ENCODE results near the gene ZBTB21. TPM values are rescaled to one million over a fixed set of nuclear protein-coding genes. Genes with fewer than 3 reads are reported as not detected.

The ZBTB21 gene
- total and polyA plus RNA-seq, 2 experiments from 2014 or later: 10.0 to 11.0 TPM

DNA sequence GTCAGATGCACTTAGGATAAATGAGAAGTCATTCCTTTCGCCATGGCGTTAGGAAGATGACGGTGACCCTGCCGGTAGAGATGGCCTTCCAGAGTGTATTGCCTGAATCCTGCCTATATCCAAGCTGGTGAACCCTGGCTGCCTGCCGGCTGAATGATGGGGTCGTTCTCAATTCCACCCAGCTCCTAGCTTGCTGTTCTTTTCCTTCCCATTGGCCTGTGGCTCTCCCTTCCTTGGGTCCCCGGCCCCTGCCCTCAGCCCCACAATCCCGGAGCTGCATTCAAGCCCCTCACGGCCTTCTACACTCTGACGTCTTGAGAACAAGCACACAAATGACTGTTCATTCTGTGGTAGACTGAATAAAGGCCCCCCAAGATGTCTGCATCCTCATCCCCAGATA is 28.2 kb upstream of the ZBTB21 start:
- no peak overlapping the region for H3K4me3 ChIP-seq
- H3K27ac ChIP-seq (ENCODE audit: low read depth): no peak overlapping the region
- no peaks in the 10 kb centered on the region for H3K36me3 ChIP-seq (ENCODE audit: insufficient read depth)
- H3K79me2 ChIP-seq (replicated peaks; ENCODE audit: insufficient read depth): no peaks in the 10 kb centered on the region
- H3K9me2 ChIP-seq (ENCODE audit: insufficient read depth): no peaks in the 10 kb centered on the region
- DNase-seq (ENCODE audit: low spot score) (no peak), ATAC-seq (no peak)
- H3K4me1 ChIP-seq (ENCODE audit: insufficient read depth): no peaks in the 10 kb centered on the region
- peaks cover 20% of the 10 kb centered on the region for H3K27me3 Mint-ChIP-seq (ENCODE audit: insufficient read depth, low read depth, poor library complexity)
- no peaks in the 10 kb centered on the region for H3F3A ChIP-seq (replicated peaks; ENCODE audit: low read depth)
- no peak overlapping the region for H2AFZ ChIP-seq
- peaks cover 2% of the 10 kb centered on the region; the same call in 1 of the 3 replicates for H3K4me1 Mint-ChIP-seq
- no peak overlapping the region for H3K4me2 ChIP-seq
- H3K9me3 Mint-ChIP-seq: peaks cover 3% of the 10 kb centered on the region
- TF ChIP-seq ZNF114 (CRISPR knock-in tag; IDR thresholded peaks at IDR 0.05) (no peak), EZH2 (IDR thresholded peaks at IDR 0.05; ENCODE audit: low read depth, unreplicated experiment) (no peak), ZNF331 (CRISPR knock-in tag; IDR thresholded peaks at IDR 0.05; ENCODE audit: low read depth) (no peak), STAT1 (IDR thresholded peaks at IDR 0.05; ENCODE audit: unreplicated experiment) (no peak), REST (IDR thresholded peaks at IDR 0.05; ENCODE audit: unreplicated experiment) (no peak), CREB1 (CRISPR knock-in tag; IDR thresholded peaks at IDR 0.05; ENCODE audit: low read depth) (no peak)
- TF ChIP-seq, protein P1, sequence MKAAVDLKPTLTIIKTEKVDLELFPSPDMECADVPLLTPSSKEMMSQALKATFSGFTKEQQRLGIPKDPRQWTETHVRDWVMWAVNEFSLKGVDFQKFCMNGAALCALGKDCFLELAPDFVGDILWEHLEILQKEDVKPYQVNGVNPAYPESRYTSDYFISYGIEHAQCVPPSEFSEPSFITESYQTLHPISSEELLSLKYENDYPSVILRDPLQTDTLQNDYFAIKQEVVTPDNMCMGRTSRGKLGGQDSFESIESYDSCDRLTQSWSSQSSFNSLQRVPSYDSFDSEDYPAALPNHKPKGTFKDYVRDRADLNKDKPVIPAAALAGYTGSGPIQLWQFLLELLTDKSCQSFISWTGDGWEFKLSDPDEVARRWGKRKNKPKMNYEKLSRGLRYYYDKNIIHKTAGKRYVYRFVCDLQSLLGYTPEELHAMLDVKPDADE (IDR thresholded peaks at IDR 0.05): no peak
- TF ChIP-seq, protein P2, sequence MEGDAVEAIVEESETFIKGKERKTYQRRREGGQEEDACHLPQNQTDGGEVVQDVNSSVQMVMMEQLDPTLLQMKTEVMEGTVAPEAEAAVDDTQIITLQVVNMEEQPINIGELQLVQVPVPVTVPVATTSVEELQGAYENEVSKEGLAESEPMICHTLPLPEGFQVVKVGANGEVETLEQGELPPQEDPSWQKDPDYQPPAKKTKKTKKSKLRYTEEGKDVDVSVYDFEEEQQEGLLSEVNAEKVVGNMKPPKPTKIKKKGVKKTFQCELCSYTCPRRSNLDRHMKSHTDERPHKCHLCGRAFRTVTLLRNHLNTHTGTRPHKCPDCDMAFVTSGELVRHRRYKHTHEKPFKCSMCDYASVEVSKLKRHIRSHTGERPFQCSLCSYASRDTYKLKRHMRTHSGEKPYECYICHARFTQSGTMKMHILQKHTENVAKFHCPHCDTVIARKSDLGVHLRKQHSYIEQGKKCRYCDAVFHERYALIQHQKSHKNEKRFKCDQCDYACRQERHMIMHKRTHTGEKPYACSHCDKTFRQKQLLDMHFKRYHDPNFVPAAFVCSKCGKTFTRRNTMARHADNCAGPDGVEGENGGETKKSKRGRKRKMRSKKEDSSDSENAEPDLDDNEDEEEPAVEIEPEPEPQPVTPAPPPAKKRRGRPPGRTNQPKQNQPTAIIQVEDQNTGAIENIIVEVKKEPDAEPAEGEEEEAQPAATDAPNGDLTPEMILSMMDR (conservative IDR thresholded peaks at IDR 0.05; ENCODE audit: low read depth in 2 of 2): no peak
- H3K4me3 Mint-ChIP-seq: no peak overlapping the region
- no peaks in the 10 kb centered on the region for H4K20me1 ChIP-seq (replicated peaks; ENCODE audit: insufficient read depth)
- H3K27me3 ChIP-seq (ENCODE audit: insufficient read depth): no peaks in the 10 kb centered on the region
- H3K27ac Mint-ChIP-seq: no peak overlapping the region
- no peaks in the 10 kb centered on the region for H3K36me3 Mint-ChIP-seq (ENCODE audit: low read depth)

DNA sequence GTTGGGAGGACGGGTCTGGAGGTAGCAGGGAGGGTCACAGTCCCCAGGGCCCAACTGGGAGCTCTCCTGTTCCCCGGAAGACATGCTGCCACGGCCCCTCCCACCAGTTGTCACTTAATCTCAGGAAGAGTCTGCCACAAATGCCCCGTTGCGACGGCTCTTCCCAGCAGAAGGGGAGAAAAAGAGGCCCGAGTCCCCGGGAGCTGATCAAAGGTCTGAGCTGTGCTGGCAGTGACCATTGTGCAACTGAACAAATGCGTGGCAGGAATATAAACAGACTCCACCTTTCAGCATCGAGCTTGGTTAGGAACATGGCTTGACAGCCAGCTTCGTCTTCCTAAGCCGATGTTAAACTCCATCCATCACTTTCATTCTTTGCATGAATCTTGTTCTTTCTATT is 27.8 kb upstream of the ZBTB21 start:
- Histone ChIP-seq H3K4me1 (ENCODE audit: insufficient read depth) (no peaks in the 10 kb centered on the region), H3K9me2 (ENCODE audit: insufficient read depth) (no peaks in the 10 kb centered on the region), H3K79me2 (replicated peaks; ENCODE audit: insufficient read depth) (no peaks in the 10 kb centered on the region), H3F3A (replicated peaks; ENCODE audit: low read depth) (no peaks in the 10 kb centered on the region), H2AFZ (no peak overlapping the region), H4K20me1 (replicated peaks; ENCODE audit: insufficient read depth) (no peaks in the 10 kb centered on the region), H3K4me3 (no peak overlapping the region), H3K27ac (ENCODE audit: low read depth) (no peak overlapping the region), H3K4me2 (no peak overlapping the region), H3K36me3 (ENCODE audit: insufficient read depth) (no peaks in the 10 kb centered on the region), H3K27me3 (ENCODE audit: insufficient read depth) (no peaks in the 10 kb centered on the region)
- Mint-ChIP-seq H3K27ac (no peak overlapping the region), H3K9me3 (peaks cover 3% of the 10 kb centered on the region), H3K4me1 (peaks cover 2% of the 10 kb centered on the region; the same call in 1 of the 3 replicates), H3K27me3 (ENCODE audit: insufficient read depth, low read depth, poor library complexity) (peaks cover 20% of the 10 kb centered on the region), H3K36me3 (ENCODE audit: low read depth) (no peaks in the 10 kb centered on the region), H3K4me3 (no peak overlapping the region)
- no peak for DNase-seq (ENCODE audit: low spot score)
- ATAC-seq: no peak
- TF ChIP-seq REST (IDR thresholded peaks at IDR 0.05; ENCODE audit: unreplicated experiment) (no peak), POLR2AphosphoS5 (IDR thresholded peaks at IDR 0.05; ENCODE audit: low read depth) (no peak), NANOG (IDR thresholded peaks at IDR 0.05; ENCODE audit: borderline replicate concordance) (no peak), JUNB (IDR thresholded peaks at IDR 0.05; ENCODE audit: unreplicated experiment) (no peak), ZNF331 (CRISPR knock-in tag; IDR thresholded peaks at IDR 0.05; ENCODE audit: low read depth) (no peak), ZNF114 (CRISPR knock-in tag; IDR thresholded peaks at IDR 0.05) (no peak), EZH2 (IDR thresholded peaks at IDR 0.05; ENCODE audit: low read depth, unreplicated experiment) (no peak), STAT1 (IDR thresholded peaks at IDR 0.05; ENCODE audit: unreplicated experiment) (no peak)
- TF ChIP-seq, protein P1 (IDR thresholded peaks at IDR 0.05): no peak
